ENCODE data around the gene GMDS. TPM values are rescaled to one million over a fixed set of nuclear protein-coding genes. Genes with fewer than 3 reads are reported as not detected.
"Not testable (repeated sequence)": the region's sequence is repeated elsewhere in the genome, so short reads cannot be mapped to it uniquely, and the experiment has no call there.

Gene GMDS
- total RNA-seq, 1 donor from 2014 or later: 17.9 TPM

GRCh38 chr6:1669996-1670395, 575.4 kb downstream of the GMDS start:
- DNase-seq (ENCODE audit: low read depth): no peak
- no peak for TF ChIP-seq CTCF (conservative IDR thresholded peaks at IDR 0.05; ENCODE audit: low read depth, low read length)
- H3K4me3 ChIP-seq (ENCODE audit: low read depth, low read length): no peak overlapping the region

GRCh38 chr6:1668456-1668855, 576.9 kb downstream of the GMDS start:
- H3K4me3 ChIP-seq (ENCODE audit: low read depth, low read length); DNase-seq (ENCODE audit: low read depth): not testable (repeated sequence)

GRCh38 chr6:1667805-1668175, 577.6 kb downstream of the GMDS start:
- DNase-seq (ENCODE audit: low read depth): no peak
- TF ChIP-seq CTCF (conservative IDR thresholded peaks at IDR 0.05; ENCODE audit: low read depth, low read length): no peak
- H3K4me3 ChIP-seq (ENCODE audit: low read depth, low read length): no peak overlapping the region

- H3K4me3 ChIP-seq (ENCODE audit: low read depth, low read length): no peak overlapping the region
- DNase-seq (ENCODE audit: low read depth): no peak
Observed at GRCh38 chr6:1667012-1667804, 578.2 kb downstream of the GMDS start.

GRCh38 chr6:1665214-1665613, 580.2 kb downstream of the GMDS start:
- TF ChIP-seq CTCF (conservative IDR thresholded peaks at IDR 0.05; ENCODE audit: low read depth, low read length): no peak
- H3K4me3 ChIP-seq (ENCODE audit: low read depth, low read length): no peak overlapping the region
- no peak for DNase-seq (ENCODE audit: low read depth)

More at GRCh38 chr6:1667012-1667804, 578.2 kb downstream of the GMDS start:
- no peak for TF ChIP-seq CTCF (conservative IDR thresholded peaks at IDR 0.05; ENCODE audit: low read depth, low read length)

GRCh38 chr6:1664329-1664728, 581.1 kb downstream of the GMDS start:
- TF ChIP-seq CTCF (conservative IDR thresholded peaks at IDR 0.05; ENCODE audit: low read depth, low read length): no peak
- no peak overlapping the region for H3K4me3 ChIP-seq (ENCODE audit: low read depth, low read length)
- no peak for DNase-seq (ENCODE audit: low read depth)

- no peak overlapping the region for H3K4me3 ChIP-seq (ENCODE audit: low read depth, low read length)
- TF ChIP-seq CTCF (conservative IDR thresholded peaks at IDR 0.05; ENCODE audit: low read depth, low read length): no peak
- no peak for DNase-seq (ENCODE audit: low read depth)
Observed at GRCh38 chr6:1663511-1663910, 581.9 kb downstream of the GMDS start.
